Pancreas (tissue), 10 donors: Measurements from ENCODE around the gene GRIA3. TPM values are rescaled to one million over a fixed set of nuclear protein-coding genes. Genes with fewer than 3 reads are reported as not detected.

Source experiments
- ATAC-seq, 4 donors: fragments of 200-7000 bp; cut with Tn5 transposase; one replicate each; pipeline versions ENCODE4 v1.8.0 to v1.9.1; 2020; ENCODE audit warnings: mild to moderate bottlenecking in 4 of 4, moderate library complexity in 4 of 4
- DNase-seq, 6 donors: peaks; one replicate each; pipeline ENCODE4 v3.0.0-alpha.2; 2020
- FAIRE-seq: peaks from 2 replicates; lab custom pipeline; 2012; peaks lifted over from hg19 to GRCh38; lab: Jason Lieb, UNC
- H3K27ac ChIP-seq, 4 donors: fragments of 200-600 bp; sonication (generic); 1 replicate in 3 of 4; 2 replicates in 1 of 4; pipeline versions ENCODE4 v1.5.0 to v1.8.0; 2020
- H3K27me3 ChIP-seq, 4 donors: fragments of 200-600 bp; one replicate each; pipeline ENCODE4 v1.8.0; 2021
- H3K36me3 ChIP-seq, 3 donors: fragments of 200-600 bp; sonication (generic) in 1 of 3; one replicate each; pipeline versions ENCODE4 v1.5.0 to v1.8.0; 2020 to 2021
- H3K4me1 ChIP-seq, 3 donors: fragments of 200-600 bp; one replicate each; pipeline ENCODE4 v1.8.0; 2021
- H3K4me3 ChIP-seq, 4 donors: fragments of 200-600 bp; sonication (generic) in 2 of 4; one replicate each; pipeline versions ENCODE4 v1.5.0 to v1.8.0; 2020 to 2021
- H3K9me3 ChIP-seq, 4 donors: fragments of 200-600 bp; one replicate each; pipeline ENCODE4 v1.8.0; 2021
- CTCF ChIP-seq, 4 donors: fragments of 200-600 bp; sonication (generic) in 3 of 4; IDR thresholded peaks; one replicate each; pipeline versions ENCODE4 v1.5.0 to v1.8.0; 2021; ENCODE audit warnings: antibody characterized with exemption in 4 of 4
- WGBS, 2 donors: extraction: QIAGEN DNeasy Blood & Tissue Kit; methylation state at CpG; one replicate each; pipeline ENCODE4 v1.1.7; 2013; 5-methylcytosine and 5-hydroxymethylcytosine counted together
- intact Hi-C, 3 donors: fragments of 100-400 bp; cut with DNase I; formaldehyde crosslinking; loops; one replicate each; pipeline versions ENCODE4 v1.11.1 to v1.14.2; 2022
- polyA plus RNA-seq, 2 donors: library from polyadenylated mRNA; stranded (reverse); fragments of 200-250 nt; gene quantifications; one replicate each; pipeline ENCODE4 v1.2.3, GENCODE V29; 2013
- total RNA-seq, 6 donors: library from RNA; stranded (reverse); fragmentation: NEBNext Ultra II Directional in 4 of 6; extraction: Animal tissue kit (Norgen Biotek cat#: 25700) in 4 of 6; gene quantifications; one replicate each; pipeline versions ENCODE4 v1.2.1 to v1.2.4, GENCODE V29; 2021 to 2023
- donor health status: healthy with polysubstance abuse.
- donor health status: DM: no; HTN: no; CAD: no; lungs with moderate emphysema.
- donor health status: DM: no; HTN: no; CAD: no.
- donor health status: control.
- donor health status: control.
- donor health status: Bipolar disorder and iron deficiency.
- donor health status: DM: yes; HTN: yes; CAD: no.
- donor health status: DM: no; HTN: no; CAD: no.
- donor health status: DM: no; HTN: no; CAD: no.
- donor health status: DM: yes; HTN: yes; CAD: no.

GRIA3 gene
- total and polyA plus RNA-seq, 8 donors: 0.28 to 11.8 (median 1.6) TPM

GRCh38 chrX:123477673-123478072 lies 293.6 kb downstream of the GRIA3 start:
- Histone ChIP-seq H3K9me3 (no peaks in the 10 kb centered on the region), H3K4me1 (peaks cover 0 to 3% (median 0%) of the 10 kb centered on the region in 3 donors), H3K36me3 (no peaks in the 10 kb centered on the region), H3K27me3 (no peaks in the 10 kb centered on the region), H3K4me3 (no peak overlapping the region), H3K27ac (no peak overlapping the region)
- TF ChIP-seq CTCF (IDR thresholded peaks at IDR 0.05): no peak
- 79 to 96% methylated on average over 3 of the region's 3 CpGs for WGBS, 2 donors
- FAIRE-seq (no peak), ATAC-seq (no peak), DNase-seq (no peak)
- intact Hi-C loops: no loop called here

GRCh38 chrX:123481913-123482851 lies 298.1 kb downstream of the GRIA3 start:
- no peak for FAIRE-seq

GRCh38 chrX:123486297-123486696 lies 302.2 kb downstream of the GRIA3 start:
- TF ChIP-seq CTCF (IDR thresholded peaks at IDR 0.05): no peak
- WGBS, 2 donors: 41 to 71% methylated on average over 2 of the region's 2 CpGs
- no peaks in the 10 kb centered on the region for H3K9me3 ChIP-seq
- ATAC-seq: no peak
- H3K27ac ChIP-seq: no peak overlapping the region
- no peak for FAIRE-seq
- H3K4me3 ChIP-seq: no peak overlapping the region
- H3K36me3 ChIP-seq: no peaks in the 10 kb centered on the region
- H3K27me3 ChIP-seq: no peaks in the 10 kb centered on the region
- H3K4me1 ChIP-seq: no peaks in the 10 kb centered on the region
- no peak for DNase-seq
- intact Hi-C loops: no loop called here

More at GRCh38 chrX:123481913-123482851, 298.1 kb downstream of the GRIA3 start:
- H3K4me3 ChIP-seq: no peak overlapping the region
- ATAC-seq: peak in 3 of 4 donors; percentile 26 to 42 (median 38)
- H3K27me3 ChIP-seq: no peaks in the 10 kb centered on the region
- H3K4me1 ChIP-seq: no peaks in the 10 kb centered on the region
- H3K36me3 ChIP-seq: no peaks in the 10 kb centered on the region
- intact Hi-C loops: no loop called here
- H3K9me3 ChIP-seq: no peaks in the 10 kb centered on the region
- H3K27ac ChIP-seq: no peak overlapping the region
- TF ChIP-seq CTCF (IDR thresholded peaks at IDR 0.05): no peak
- WGBS, 2 donors: 48 to 49% methylated on average over 11 of the region's 11 CpGs
- DNase-seq: no peak

- Histone ChIP-seq H3K4me3 (no peak overlapping the region), H3K9me3 (no peaks in the 10 kb centered on the region), H3K36me3 (no peaks in the 10 kb centered on the region), H3K27ac (no peak overlapping the region), H3K4me1 (no peaks in the 10 kb centered on the region), H3K27me3 (no peaks in the 10 kb centered on the region)
- ATAC-seq: no peak
- WGBS, 2 donors: 57 to 69% methylated on average over 1 of the region's 1 CpG
- FAIRE-seq: no peak
- intact Hi-C loops: no loop called here
- no peak for DNase-seq
- no peak for TF ChIP-seq CTCF (IDR thresholded peaks at IDR 0.05)
Measured at GRCh38 chrX:123487236-123487635, 303.2 kb downstream of the GRIA3 start.

GRCh38 chrX:123487669-123488068 lies 303.6 kb downstream of the GRIA3 start:
- no peaks in the 10 kb centered on the region for H3K27me3 ChIP-seq
- intact Hi-C loops: no loop called here
- no peaks in the 10 kb centered on the region for H3K9me3 ChIP-seq
- no peak overlapping the region for H3K27ac ChIP-seq
- TF ChIP-seq CTCF (IDR thresholded peaks at IDR 0.05): no peak
- H3K4me1 ChIP-seq: no peaks in the 10 kb centered on the region
- FAIRE-seq: no peak
- H3K36me3 ChIP-seq: no peaks in the 10 kb centered on the region
- ATAC-seq: no peak
- no peak for DNase-seq
- WGBS, 2 donors: 46 to 68% methylated on average over 3 of the region's 3 CpGs
- H3K4me3 ChIP-seq: no peak overlapping the region
